ENCODE results near the gene C8G. TPM values are rescaled to one million over a fixed set of nuclear protein-coding genes. Genes with fewer than 3 reads are reported as not detected.

C8G gene
- total and polyA plus RNA-seq, 2 of the 8 experiments (the other 6 are each of a cell fraction or from before 2014, with no cell fraction given), result 0.62 to 0.80 TPM

DNA sequence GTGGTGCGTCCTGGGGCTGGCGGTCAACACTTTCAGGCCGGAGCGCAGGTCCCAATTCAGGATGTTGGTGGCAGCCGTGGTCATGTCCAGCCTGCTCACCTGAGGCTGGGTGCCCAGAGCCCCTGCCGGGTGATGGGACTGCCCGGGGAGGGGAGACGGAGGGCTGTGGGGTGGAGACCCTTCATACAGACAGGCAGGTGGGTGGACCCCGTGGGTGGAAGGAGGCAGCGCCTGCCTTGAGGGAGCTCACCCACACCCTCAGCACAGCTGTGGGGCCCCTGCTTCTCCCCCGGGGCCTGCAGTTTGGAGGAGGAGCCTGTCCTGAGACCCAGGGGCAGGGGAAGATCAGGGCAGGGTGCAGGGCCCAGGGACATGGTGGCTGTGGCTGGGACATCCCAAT is 25.3 kb downstream of the C8G start:
- no peaks in the 10 kb centered on the region for H3K79me2 ChIP-seq (ENCODE audit: control insufficient read depth in 1 of 2, insufficient read depth in 2 of 2, low read length in 2 of 2)
- no peak for DNase-seq (ENCODE audit: low read depth in 1 of 2, low spot score in 2 of 2)
- no peak overlapping the region for H3K56ac ChIP-seq (replicated peaks; ENCODE audit: insufficient read length, low read depth, low read length)
- TF ChIP-seq SRF (IDR thresholded peaks at IDR 0.05; ENCODE audit: low read depth, low read length), result no peak
- no peak for TF ChIP-seq ASH2L (IDR thresholded peaks at IDR 0.05; ENCODE audit: low read length)
- no peak overlapping the region for H3K14ac ChIP-seq (ENCODE audit: insufficient read length)
- H3K4me1 ChIP-seq (replicated peaks in 1 of 4; ENCODE audit: control insufficient read depth in 3 of 4, insufficient read depth in 4 of 4, low read length in 3 of 4), result peaks cover 0 to 7% (median 4%) of the 10 kb centered on the region in 4 experiments; a peak in 3 of 7 replicates
- no peaks in the 10 kb centered on the region for H3K79me1 ChIP-seq (ENCODE audit: low read depth, low read length)
- no peak for FAIRE-seq
- H3K4me3 ChIP-seq (ENCODE audit: extremely low read depth in 1 of 4, insufficient read depth in 2 of 4, low read depth in 3 of 4, low read length in 4 of 4), result no peak overlapping the region
- H3K27me3 ChIP-seq (replicated peaks in 1 of 4; ENCODE audit: control insufficient read depth in 3 of 4, extremely low read depth in 1 of 4, insufficient read depth in 3 of 4, low read length in 3 of 4), result no peaks in the 10 kb centered on the region
- H3K9me3 ChIP-seq (ENCODE audit: insufficient read depth in 2 of 2, low read depth in 1 of 2, low read length in 1 of 2), result no peaks in the 10 kb centered on the region
- no peak overlapping the region for H2BK12ac ChIP-seq (ENCODE audit: low read depth, low read length)
- H2BK20ac ChIP-seq (ENCODE audit: low read length), result no peak overlapping the region
- H2AK5ac ChIP-seq (ENCODE audit: low read depth, low read length), result no peak overlapping the region
- ChIA-PET CTCF (ENCODE audit: partially characterized antibody) (interaction anchor here (0.5 to 9.4 kb wide), 5 partner anchors 15 to 260 kb away, joined by 3 to 38 read pairs (median 4); partner anchors contain the start of gene C8G), POLR2A (ENCODE audit: partially characterized antibody) (no interaction called here)
- no peaks in the 10 kb centered on the region for H3K36me3 ChIP-seq (ENCODE audit: control insufficient read depth in 2 of 4, insufficient read depth in 4 of 4, low read length in 3 of 4)
- H3K27ac ChIP-seq (ENCODE audit: low read depth, low read length), result no peak overlapping the region
- H4K91ac ChIP-seq (replicated peaks; ENCODE audit: insufficient read length, low read length), result no peak overlapping the region
- H2BK5ac ChIP-seq (ENCODE audit: low read depth, low read length), result no peak overlapping the region
- H2BK15ac ChIP-seq (ENCODE audit: low read length), result no peak overlapping the region
- no peak overlapping the region for H3K9ac ChIP-seq (replicated peaks in 1 of 4; ENCODE audit: extremely low read depth in 1 of 4, low read depth in 3 of 4, low read length in 3 of 4)
- H4K5ac ChIP-seq (ENCODE audit: insufficient read length, low read depth, low read length), result no peak overlapping the region
- H2AFZ ChIP-seq (ENCODE audit: low read length), result no peak overlapping the region
- no peak overlapping the region for H4K8ac ChIP-seq (ENCODE audit: extremely low read depth, insufficient read depth, low read length)
- H3K23ac ChIP-seq (ENCODE audit: insufficient read length), result no peak overlapping the region
- no peak overlapping the region for H3K18ac ChIP-seq (ENCODE audit: extremely low read depth, low read length)
- H3K23me2 ChIP-seq (ENCODE audit: low read depth, low read length), result no peaks in the 10 kb centered on the region
- WGBS, 2 experiments (ENCODE audit: extremely low coverage in 1 of 2, insufficient coverage in 1 of 2, insufficient read length in 1 of 2, insufficient replicate concordance in 2 of 2, low coverage in 1 of 2, low lambda C conversion rate in 2 of 2, missing lambda C conversion rate in 1 of 2), result 92% methylated on average over 10 of the region's 11 CpGs; no CpG with 5 or more reads in 1 of the 2 experiments
- H4K20me1 ChIP-seq (replicated peaks in 1 of 2; ENCODE audit: control insufficient read depth in 1 of 2, insufficient read depth in 2 of 2, low read length in 2 of 2), result no peaks in the 10 kb centered on the region
- H2BK120ac ChIP-seq (replicated peaks; ENCODE audit: low read depth, low read length), result no peak overlapping the region
- no peak overlapping the region for H3K4ac ChIP-seq (replicated peaks; ENCODE audit: insufficient read length, low read depth, low read length)
- no peak overlapping the region for H3K4me2 ChIP-seq (ENCODE audit: insufficient read depth in 1 of 2, low read depth in 2 of 2, low read length in 2 of 2)
